ENCODE measurements around the gene ADAMTS18.

- TF ChIP-seq EP300 (IDR thresholded peaks at IDR 0.05) (no peak), JUNB (IDR thresholded peaks at IDR 0.05) (no peak), MYC (IDR thresholded peaks at IDR 0.05; ENCODE audit: borderline replicate concordance, low read length) (no peak)
- TF ChIP-seq, protein P1, sequence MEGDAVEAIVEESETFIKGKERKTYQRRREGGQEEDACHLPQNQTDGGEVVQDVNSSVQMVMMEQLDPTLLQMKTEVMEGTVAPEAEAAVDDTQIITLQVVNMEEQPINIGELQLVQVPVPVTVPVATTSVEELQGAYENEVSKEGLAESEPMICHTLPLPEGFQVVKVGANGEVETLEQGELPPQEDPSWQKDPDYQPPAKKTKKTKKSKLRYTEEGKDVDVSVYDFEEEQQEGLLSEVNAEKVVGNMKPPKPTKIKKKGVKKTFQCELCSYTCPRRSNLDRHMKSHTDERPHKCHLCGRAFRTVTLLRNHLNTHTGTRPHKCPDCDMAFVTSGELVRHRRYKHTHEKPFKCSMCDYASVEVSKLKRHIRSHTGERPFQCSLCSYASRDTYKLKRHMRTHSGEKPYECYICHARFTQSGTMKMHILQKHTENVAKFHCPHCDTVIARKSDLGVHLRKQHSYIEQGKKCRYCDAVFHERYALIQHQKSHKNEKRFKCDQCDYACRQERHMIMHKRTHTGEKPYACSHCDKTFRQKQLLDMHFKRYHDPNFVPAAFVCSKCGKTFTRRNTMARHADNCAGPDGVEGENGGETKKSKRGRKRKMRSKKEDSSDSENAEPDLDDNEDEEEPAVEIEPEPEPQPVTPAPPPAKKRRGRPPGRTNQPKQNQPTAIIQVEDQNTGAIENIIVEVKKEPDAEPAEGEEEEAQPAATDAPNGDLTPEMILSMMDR (IDR thresholded peaks at IDR 0.05): no peak
- TF ChIP-seq, protein P2, sequence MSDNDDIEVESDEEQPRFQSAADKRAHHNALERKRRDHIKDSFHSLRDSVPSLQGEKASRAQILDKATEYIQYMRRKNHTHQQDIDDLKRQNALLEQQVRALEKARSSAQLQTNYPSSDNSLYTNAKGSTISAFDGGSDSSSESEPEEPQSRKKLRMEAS (IDR thresholded peaks at IDR 0.05): no peak
These were observed 127.2 kb downstream of the ADAMTS18 start for GRCh38 chr16:77307426-77308162.
